GM12891 (cell line): ENCODE data around the gene IL21.

ENCODE experiments used
- POLR2A ChIP-seq: IDR thresholded peaks from 2 replicates; pipeline ENCODE4 v1.6.1; 2011; ENCODE audit warnings: low read depth, low read length, control low read depth
- POLR2AphosphoS5 ChIP-seq: IDR thresholded peaks from 2 replicates; pipeline ENCODE4 v1.6.1; 2011; ENCODE audit warnings: low read depth, low read length, control low read depth
- POU2F2 ChIP-seq: IDR thresholded peaks from 2 replicates; pipeline ENCODE4 v1.6.1; 2011; ENCODE audit warnings: low read depth, mild to moderate bottlenecking, control low read depth, low read length, moderate library complexity
- SPI1 ChIP-seq: IDR thresholded peaks from 2 replicates; pipeline ENCODE4 v1.6.1; 2011; ENCODE audit warnings: low read depth, low read length, control low read depth
- TAF1 ChIP-seq: IDR thresholded peaks from 2 replicates; pipeline ENCODE4 v1.6.1; 2011; ENCODE audit warnings: low read depth, low read length, control low read depth

- TF ChIP-seq POLR2A (no peak), TAF1 (no peak), POLR2AphosphoS5 (no peak), SPI1 (no peak), POU2F2 (no peak)
Measured at GRCh38 chr4:122668241-122668640, 47.4 kb upstream of the IL21 start.
